DND-41 (cell line): ENCODE results near the gene AP3S1.

Experiments
- ATAC-seq: fragments of 200-7000 bp; cut with Tn5 transposase; 3 replicates; pipeline ENCODE4 v1.9.1; 2021; ENCODE audit warnings: low read depth; ENCODE audit not compliant: insufficient read depth
- DNase-seq: peaks from one replicate; pipeline ENCODE4 v3.0.0-alpha.2; 2020
- H2AFZ ChIP-seq: 2 replicates; pipeline ENCODE4 v1.6.0; 2012; ENCODE audit warnings: low read depth, low read length
- H3K27ac ChIP-seq: 2 replicates; pipeline ENCODE4 v1.5.1; 2012; ENCODE audit warnings: low read length, inconsistent platforms
- H3K27me3 ChIP-seq: fragments of 200-600 bp; sonication (generic); 2 replicates; pipeline ENCODE4 v1.6.0; 2012; ENCODE audit warnings: low read length, mild to moderate bottlenecking, inconsistent platforms; ENCODE audit not compliant: insufficient read depth, poor library complexity
- H3K36me3 ChIP-seq: 2 replicates; pipeline ENCODE4 v1.5.1; 2012; ENCODE audit warnings: low read length, inconsistent platforms; ENCODE audit not compliant: insufficient read depth
- H3K4me1 ChIP-seq: 2 replicates; pipeline ENCODE4 v1.5.1; 2012; ENCODE audit warnings: mild to moderate bottlenecking, low read length; ENCODE audit not compliant: insufficient read depth
- H3K4me2 ChIP-seq: 2 replicates; pipeline ENCODE4 v1.6.0; 2012; ENCODE audit warnings: mild to moderate bottlenecking, moderate library complexity, low read length, inconsistent platforms; ENCODE audit not compliant: insufficient read depth
- H3K4me3 ChIP-seq, 2 experiments: fragments of 200-600 bp in 1 of 2; shearing (Covaris generic) in 1 of 2; 2 replicates each; pipeline ENCODE4 v1.5.1; 2012 to 2016; ENCODE audit warnings: inconsistent platforms in 2 of 2, low read length in 2 of 2, mild to moderate bottlenecking in 2 of 2, low read depth in 1 of 2, moderate library complexity in 1 of 2
- H3K79me2 ChIP-seq: 2 replicates; pipeline ENCODE4 v1.6.0; 2012; ENCODE audit warnings: low read length, inconsistent platforms; ENCODE audit not compliant: insufficient read depth
- H3K9ac ChIP-seq: 2 replicates; pipeline ENCODE4 v1.6.0; 2012; ENCODE audit warnings: low read depth, mild to moderate bottlenecking, inconsistent platforms, low read length, moderate library complexity
- H3K9me3 ChIP-seq: 2 replicates; pipeline ENCODE4 v1.5.1; 2012; ENCODE audit warnings: low read length, moderate library complexity, mild to moderate bottlenecking, inconsistent platforms; ENCODE audit not compliant: insufficient read depth, severe bottlenecking
- H4K20me1 ChIP-seq: 2 replicates; pipeline ENCODE4 v1.6.0; 2012; ENCODE audit warnings: low read length; ENCODE audit not compliant: insufficient read depth
- CTCF ChIP-seq: IDR thresholded peaks from 2 replicates; pipeline ENCODE4 v1.5.1; 2012; ENCODE audit warnings: borderline replicate concordance, low read length, moderate library complexity, mild to moderate bottlenecking; ENCODE audit not compliant: poor library complexity, severe bottlenecking; ENCODE audit errors: extremely low read depth
- EZH2 ChIP-seq: IDR thresholded peaks from 3 replicates; pipeline ENCODE4 v1.6.1; 2012; ENCODE audit warnings: borderline replicate concordance, low read depth, mild to moderate bottlenecking, moderate library complexity, low read length, inconsistent platforms; ENCODE audit not compliant: severe bottlenecking

The AP3S1 gene

GRCh38 chr5:115854139-115854538 is 12.4 kb downstream of the AP3S1 start:
- no peak for DNase-seq
- H3K4me1 ChIP-seq, result no peaks in the 10 kb centered on the region
- no peak overlapping the region for H3K4me2 ChIP-seq
- no peak overlapping the region for H3K27ac ChIP-seq
- H3K27me3 ChIP-seq, result no peaks in the 10 kb centered on the region
- no peaks in the 10 kb centered on the region for H3K36me3 ChIP-seq
- ATAC-seq, result no peak
- no peak for TF ChIP-seq CTCF
- TF ChIP-seq EZH2, result no peak
- H4K20me1 ChIP-seq, result peaks cover 14% of the 10 kb centered on the region
- H3K4me3 ChIP-seq, result no peak overlapping the region
- H3K9ac ChIP-seq, result no peak overlapping the region
- no peak overlapping the region for H2AFZ ChIP-seq
- no peaks in the 10 kb centered on the region for H3K9me3 ChIP-seq
- H3K79me2 ChIP-seq, result peaks cover 73% of the 10 kb centered on the region

GRCh38 chr5:115855959-115856358 is 14.2 kb downstream of the AP3S1 start:
- H2AFZ ChIP-seq, result no peak overlapping the region
- no peak overlapping the region for H3K9ac ChIP-seq
- no peak overlapping the region for H3K4me2 ChIP-seq
- no peaks in the 10 kb centered on the region for H3K27me3 ChIP-seq
- no peak overlapping the region for H3K27ac ChIP-seq
- H3K4me3 ChIP-seq, result no peak overlapping the region
- no peak for TF ChIP-seq CTCF
- no peak for TF ChIP-seq EZH2
- ATAC-seq (no peak), DNase-seq (no peak)
- no peaks in the 10 kb centered on the region for H3K4me1 ChIP-seq
- peaks cover 8% of the 10 kb centered on the region; the same call in 1 of the 2 replicates for H4K20me1 ChIP-seq
- H3K79me2 ChIP-seq, result peaks cover 69% of the 10 kb centered on the region
- no peaks in the 10 kb centered on the region for H3K9me3 ChIP-seq
- no peaks in the 10 kb centered on the region for H3K36me3 ChIP-seq

- TF ChIP-seq CTCF, result no peak
- no peak for TF ChIP-seq EZH2
- Histone ChIP-seq H3K36me3 (no peaks in the 10 kb centered on the region), H3K79me2 (peaks cover 70% of the 10 kb centered on the region), H3K27ac (no peak overlapping the region), H3K9me3 (no peaks in the 10 kb centered on the region), H2AFZ (no peak overlapping the region), H3K27me3 (no peaks in the 10 kb centered on the region), H3K4me3 (no peak overlapping the region), H3K9ac (no peak overlapping the region), H4K20me1 (peaks cover 8% of the 10 kb centered on the region; the same call in 1 of the 2 replicates), H3K4me2 (no peak overlapping the region), H3K4me1 (no peaks in the 10 kb centered on the region)
- DNase-seq (no peak), ATAC-seq (no peak)
Measured at GRCh38 chr5:115857057-115857479, 15.3 kb downstream of the AP3S1 start.
